Adrenal gland (tissue), 5 donors: ENCODE measurements around the gene DARS2.

ENCODE experiments used
- CTCF ChIP-seq, 6 experiments: fragments of 450-650 bp in 4 of 6; fragments of 200-600 bp in 2 of 6; sonication (generic) in 1 of 6; IDR thresholded peaks; 1 replicate in 5 of 6; 2 replicates in 1 of 6; pipeline versions ENCODE4 v1.5.1 to v1.8.0; 2016 to 2021; ENCODE audit warnings: antibody characterized with exemption in 6 of 6, mild to moderate bottlenecking in 2 of 6, moderate library complexity in 1 of 6
- POLR2A ChIP-seq, 2 donors: fragments of 450-650 bp; IDR thresholded peaks; one replicate each; pipeline ENCODE4 v1.6.1; 2017; ENCODE audit warnings: antibody characterized with exemption in 2 of 2, mild to moderate bottlenecking in 2 of 2, moderate library complexity in 1 of 2
- donor health status: DM: no; HTN: no; CAD: no.

GRCh38 chr1:173827611-173828010, 3.1 kb downstream of the DARS2 start:
- TF ChIP-seq POLR2A (IDR thresholded peaks at IDR 0.05) (no peak), CTCF (IDR thresholded peaks at IDR 0.05) (no peak)
